GM12864 (cell line): ENCODE measurements around the gene PLEKHA7.

Experiments used
- DNase-seq: peaks from one replicate; pipeline ENCODE4 v3.0.0-alpha.2; 2011; ENCODE audit warnings: low read depth
- H3K4me3 ChIP-seq: 2 replicates; pipeline ENCODE4 v1.5.1; 2011; ENCODE audit warnings: mild to moderate bottlenecking, low read depth, low read length, control low read depth
- CTCF ChIP-seq: IDR thresholded peaks from 2 replicates; pipeline ENCODE4 v1.5.1; 2011; ENCODE audit warnings: low read depth, mild to moderate bottlenecking, moderate library complexity, low read length, control low read depth, inconsistent platforms; ENCODE audit errors: missing control alignments

PLEKHA7 gene

GRCh38 chr11:16881074-16881709, 133.0 kb downstream of the PLEKHA7 start:
- no peak overlapping the region for H3K4me3 ChIP-seq
- no peak for DNase-seq

GRCh38 chr11:16880184-16880801, 133.9 kb downstream of the PLEKHA7 start:
- no peak for TF ChIP-seq CTCF
- no peak for DNase-seq
- H3K4me3 ChIP-seq: no peak overlapping the region

More at GRCh38 chr11:16881074-16881709, 133.0 kb downstream of the PLEKHA7 start:
- TF ChIP-seq CTCF: peak; percentile 41

GRCh38 chr11:16879690-16880089, 134.5 kb downstream of the PLEKHA7 start:
- TF ChIP-seq CTCF: no peak
- H3K4me3 ChIP-seq: no peak overlapping the region
- no peak for DNase-seq

GRCh38 chr11:16876837-16877236, 137.4 kb downstream of the PLEKHA7 start:
- no peak for TF ChIP-seq CTCF
- DNase-seq: no peak
- H3K4me3 ChIP-seq: no peak overlapping the region

- no peak for DNase-seq
- H3K4me3 ChIP-seq: no peak overlapping the region
- TF ChIP-seq CTCF: no peak
These were observed 138.0 kb downstream of the PLEKHA7 start for GRCh38 chr11:16876053-16876752.

GRCh38 chr11:16874275-16874975, 139.8 kb downstream of the PLEKHA7 start:
- DNase-seq: no peak
- no peak overlapping the region for H3K4me3 ChIP-seq
- TF ChIP-seq CTCF: no peak
